IMR-90 (cell line): ENCODE measurements around the gene HTR3E. TPM values are rescaled to one million over a fixed set of nuclear protein-coding genes. Genes with fewer than 3 reads are reported as not detected.

ENCODE experiments used
- ATAC-seq: fragments of 200-7000 bp; cut with Tn5 transposase; 2 replicates; pipeline ENCODE4 v1.9.1; 2020; ENCODE audit warnings: low read depth, mild to moderate bottlenecking, moderate library complexity
- BruUV-seq: library from RNA; stranded (reverse); fragments of 400-500 nt; replicated peaks from 2 replicates; lab custom pipeline; 2021; lab: Mats Ljungman, UMichigan
- CTCF ChIA-PET: fragments of 300-600 bp; formaldehyde crosslinking; extraction: SDS; loops from one replicate; lab custom pipeline; 2021; ENCODE audit warnings: antibody characterized with exemption; lab: Yijun Ruan, JAX
- POLR2A ChIA-PET: fragments of 300-600 bp; sonication (Branson Sonifier 250); formaldehyde crosslinking; loops from one replicate; lab custom pipeline; 2022; ENCODE audit warnings: antibody characterized with exemption; ENCODE audit not compliant: unreplicated experiment; lab: Charles Lee
- DNase-seq: peaks from one replicate; pipeline ENCODE4 v3.0.0; 2013
- H2AFZ ChIP-seq: replicated peaks from 2 replicates; pipeline ENCODE3; 2013; ENCODE audit warnings: low read length, mild to moderate bottlenecking; ENCODE audit not compliant: poor library complexity
- H2AK5ac ChIP-seq: 2 replicates; pipeline ENCODE4 v1.6.1; 2013; ENCODE audit warnings: low read depth, low read length, inconsistent platforms
- H2AK9ac ChIP-seq: replicated peaks from 2 replicates; pipeline ENCODE3; 2013; ENCODE audit warnings: mild to moderate bottlenecking, low read depth, low read length, moderate library complexity; ENCODE audit not compliant: poor library complexity
- H2BK120ac ChIP-seq: 2 replicates; pipeline ENCODE4 v1.6.1; 2013; ENCODE audit warnings: low read depth, low read length, inconsistent platforms
- H2BK15ac ChIP-seq: 3 replicates; pipeline ENCODE4 v1.6.1; 2013; ENCODE audit warnings: low read depth, low read length, inconsistent platforms
- H2BK20ac ChIP-seq: 2 replicates; pipeline ENCODE4 v1.6.1; 2013; ENCODE audit warnings: low read depth, mild to moderate bottlenecking, inconsistent platforms, low read length, moderate library complexity
- H2BK5ac ChIP-seq: 2 replicates; pipeline ENCODE4 v1.6.1; 2013; ENCODE audit warnings: mild to moderate bottlenecking, low read depth, low read length, inconsistent platforms; ENCODE audit not compliant: poor library complexity, severe bottlenecking
- H3K14ac ChIP-seq: replicated peaks from 2 replicates; pipeline ENCODE4 v1.6.1; 2013; ENCODE audit warnings: low read depth, low read length, inconsistent platforms
- H3K18ac ChIP-seq: 2 replicates; pipeline ENCODE4 v1.6.1; 2013; ENCODE audit warnings: low read depth, low read length, control low read depth
- H3K23ac ChIP-seq: 2 replicates; pipeline ENCODE4 v1.6.1; 2013; ENCODE audit warnings: low read depth, low read length, inconsistent platforms
- H3K27ac ChIP-seq: 2 replicates; pipeline ENCODE4 v1.5.1; 2013; ENCODE audit warnings: mild to moderate bottlenecking, control low read depth, low read length; ENCODE audit not compliant: insufficient read depth
- H3K27me3 ChIP-seq: 2 replicates; pipeline ENCODE4 v1.6.1; 2013; ENCODE audit warnings: low read length; ENCODE audit not compliant: control insufficient read depth, insufficient read depth
- H3K36me3 ChIP-seq: 2 replicates; pipeline ENCODE4 v1.6.1; 2013; ENCODE audit warnings: low read length, mixed read lengths; ENCODE audit not compliant: control insufficient read depth, insufficient read depth
- H3K4ac ChIP-seq: 2 replicates; pipeline ENCODE4 v1.6.1; 2013; ENCODE audit warnings: low read depth, low read length, inconsistent platforms
- H3K4me1 ChIP-seq: 2 replicates; pipeline ENCODE4 v1.6.1; 2013; ENCODE audit warnings: low read length, mixed read lengths; ENCODE audit not compliant: control insufficient read depth, insufficient read depth
- H3K4me2 ChIP-seq: 2 replicates; pipeline ENCODE4 v1.6.1; 2013; ENCODE audit warnings: low read depth, mild to moderate bottlenecking, control low read depth, low read length, moderate library complexity
- H3K4me3 ChIP-seq: 2 replicates; pipeline ENCODE4 v1.5.1; 2013; ENCODE audit warnings: low read depth, mild to moderate bottlenecking, control low read depth, low read length, moderate library complexity; ENCODE audit not compliant: insufficient read depth
- H3K56ac ChIP-seq: 2 replicates; pipeline ENCODE4 v1.6.1; 2013; ENCODE audit warnings: low read length, inconsistent platforms; ENCODE audit not compliant: insufficient read depth; ENCODE audit errors: extremely low read depth
- H3K79me1 ChIP-seq, 2 experiments: 2 replicates each; pipeline ENCODE4 v1.6.1; 2013; ENCODE audit warnings: low read length in 2 of 2, inconsistent platforms in 1 of 2, low read depth in 1 of 2
- H3K9ac ChIP-seq: 2 replicates; pipeline ENCODE4 v1.6.1; 2013; ENCODE audit warnings: low read depth, low read length, control low read depth
- H3K9me1 ChIP-seq: 2 replicates; pipeline ENCODE4 v1.6.1; 2013; ENCODE audit warnings: low read length, inconsistent platforms; ENCODE audit not compliant: insufficient read depth
- H3K9me3 ChIP-seq: 2 replicates; pipeline ENCODE4 v1.6.1; 2013; ENCODE audit warnings: low read length; ENCODE audit not compliant: control insufficient read depth, insufficient read depth
- H4K20me1 ChIP-seq: 2 replicates; pipeline ENCODE4 v1.6.1; 2013; ENCODE audit warnings: low read length, inconsistent platforms; ENCODE audit not compliant: insufficient read depth
- H4K5ac ChIP-seq: 2 replicates; pipeline ENCODE4 v1.6.1; 2013; ENCODE audit warnings: mild to moderate bottlenecking, low read depth, low read length, control low read depth
- H4K8ac ChIP-seq, 2 experiments: 2 replicates each; pipeline ENCODE4 v1.6.1; 2013; ENCODE audit warnings: low read depth in 2 of 2, low read length in 2 of 2, control low read depth in 1 of 2, inconsistent platforms in 1 of 2
- H4K91ac ChIP-seq: 2 replicates; pipeline ENCODE4 v1.6.1; 2013; ENCODE audit warnings: low read depth, low read length, inconsistent platforms; ENCODE audit not compliant: insufficient read depth
- BHLHE40 ChIP-seq: fragments of 150-350 bp; IDR thresholded peaks from 2 replicates; pipeline ENCODE4 v1.6.1; 2016; ENCODE audit warnings: mild to moderate bottlenecking, low read depth, low read length
- CEBPB ChIP-seq: IDR thresholded peaks from 2 replicates; pipeline ENCODE4 v1.6.1; 2012; ENCODE audit warnings: low read depth, low read length, improper control_type of control experiment
- CHD1 ChIP-seq: IDR thresholded peaks from 2 replicates; pipeline ENCODE4 v1.6.1; 2012; ENCODE audit warnings: low read depth, low read length, improper control_type of control experiment
- CTCF ChIP-seq: conservative IDR thresholded peaks from 2 replicates; pipeline ENCODE4 v1.5.1; 2012; ENCODE audit warnings: mild to moderate bottlenecking, low read depth, low read length, improper control_type of control experiment
- FOS ChIP-seq: fragments of 150-350 bp; IDR thresholded peaks from 2 replicates; pipeline ENCODE4 v1.6.1; 2016; ENCODE audit warnings: low read depth, low read length
- MAFK ChIP-seq: IDR thresholded peaks from 2 replicates; pipeline ENCODE4 v1.6.1; 2012; ENCODE audit warnings: low read depth, low read length, improper control_type of control experiment
- MAZ ChIP-seq: IDR thresholded peaks from 2 replicates; pipeline ENCODE4 v1.6.1; 2012; ENCODE audit warnings: low read depth, mild to moderate bottlenecking, low read length, improper control_type of control experiment, moderate library complexity, borderline replicate concordance
- MXI1 ChIP-seq: IDR thresholded peaks from 2 replicates; pipeline ENCODE4 v1.6.1; 2012; ENCODE audit warnings: low read depth, mild to moderate bottlenecking, low read length, moderate library complexity, borderline replicate concordance
- NFE2L2 ChIP-seq: fragments of 150-350 bp; IDR thresholded peaks from 2 replicates; pipeline ENCODE4 v1.6.1; 2016; ENCODE audit warnings: low read depth, mild to moderate bottlenecking, low read length
- POLR2A ChIP-seq: IDR thresholded peaks from 2 replicates; pipeline ENCODE4 v1.6.1; 2012; ENCODE audit warnings: mild to moderate bottlenecking, low read depth, low read length
- RAD21 ChIP-seq: IDR thresholded peaks from 2 replicates; pipeline ENCODE4 v1.6.1; 2012; ENCODE audit warnings: low read length, improper control_type of control experiment
- RCOR1 ChIP-seq: IDR thresholded peaks from 2 replicates; pipeline ENCODE4 v1.6.1; 2012; ENCODE audit warnings: mild to moderate bottlenecking, low read length, improper control_type of control experiment; ENCODE audit not compliant: insufficient replicate concordance
- RFX5 ChIP-seq: IDR thresholded peaks from 2 replicates; pipeline ENCODE4 v1.8.0; 2012; ENCODE audit warnings: low read depth, mild to moderate bottlenecking, low read length, moderate library complexity
- SMC3 ChIP-seq: fragments of 150-350 bp; IDR thresholded peaks from 2 replicates; pipeline ENCODE4 v1.6.1; 2016; ENCODE audit warnings: low read depth, mild to moderate bottlenecking, antibody characterized with exemption, low read length, moderate library complexity
- WGBS, 2 experiments: methylation state at CpG; one replicate each; pipeline versions ENCODE4 v1.1.5 to v1.1.7; 2013; ENCODE audit warnings: missing lambda C conversion rate in 2 of 2; ENCODE audit not compliant: insufficient read length in 1 of 2; ENCODE audit errors: extremely low coverage in 2 of 2; 5-methylcytosine and 5-hydroxymethylcytosine counted together
- dilution Hi-C: fragments of 300-500 bp; cut with HindIII; formaldehyde crosslinking; loops from one replicate; pipeline ENCODE4 v1.14.3; 2018; ENCODE audit warnings: low sequenced_read_pairs; ENCODE audit not compliant: unreplicated experiment
- in situ Hi-C: fragments of 300-500 bp; cut with MboI; formaldehyde crosslinking; loops from 3 replicates; pipeline ENCODE4 v1.14.3; 2019; ENCODE audit warnings: low sequenced_read_pairs, inconsistent platforms, mixed read lengths
- intact Hi-C: fragments of 100-400 bp; cut with micrococcal nuclease; formaldehyde crosslinking; loops from 2 replicates; pipeline ENCODE4 v1.10.0; 2022
- polyA plus RNA-seq, 3 experiments: library from polyadenylated mRNA; depleted of rRNA; stranded (reverse); fragments of >200 nt; gene quantifications; 2 replicates each; pipeline ENCODE4 v1.2.3, GENCODE V29; 2012; ENCODE audit warnings: low replicate concordance in 1 of 3
- total RNA-seq: library from RNA; depleted of rRNA; stranded (reverse); fragments of >200 nt; gene quantifications from 2 replicates; pipeline ENCODE4 v1.2.3, GENCODE V29; 2012
- TF ChIP-seq, protein P1 (sequence below): fragments of 150-350 bp; IDR thresholded peaks from 2 replicates; pipeline ENCODE4 v1.6.1; 2016; ENCODE audit warnings: low read depth, mild to moderate bottlenecking, low read length, moderate library complexity, borderline replicate concordance
- TF ChIP-seq, protein P2 (sequence below): fragments of 150-350 bp; IDR thresholded peaks from 2 replicates; pipeline ENCODE4 v1.6.1; 2017; ENCODE audit warnings: mild to moderate bottlenecking, antibody characterized with exemption, low read length, low read depth

The HTR3E gene
- total and polyA plus RNA-seq, 2 of the 4 experiments (the other 2 are of a cell fraction): not detected

GRCh38 chr3:184082034-184082433 is 14.8 kb upstream of the HTR3E start:
- Histone ChIP-seq H2BK20ac (no peak overlapping the region), H2BK5ac (no peak overlapping the region), H3K27me3 (peaks cover 15% of the 10 kb centered on the region), H3K9me3 (peaks cover 6% of the 10 kb centered on the region), H3K4me1 (no peaks in the 10 kb centered on the region), H3K9ac (no peak overlapping the region), H2BK120ac (no peak overlapping the region), H2AK5ac (no peak overlapping the region), H3K4ac (no peak overlapping the region), H4K20me1 (no peaks in the 10 kb centered on the region), H3K27ac (no peak overlapping the region), H4K5ac (no peak overlapping the region), H4K91ac (no peak overlapping the region), H3K18ac (no peak overlapping the region), H2BK15ac (no peak overlapping the region), H3K9me1 (no peaks in the 10 kb centered on the region), H2AK9ac (no peak overlapping the region), H3K4me2 (no peak overlapping the region), H4K8ac (no peak overlapping the region), H3K4me3 (no peak overlapping the region), H3K79me1 (no peaks in the 10 kb centered on the region), H3K23ac (no peak overlapping the region), H2AFZ (no peak overlapping the region), H3K36me3 (no peaks in the 10 kb centered on the region), H3K14ac (no peak overlapping the region), H3K56ac (no peak overlapping the region)
- BruUV-seq: no TSS peak
- ChIA-PET POLR2A (no interaction called here), CTCF (no interaction called here)
- intact Hi-C loops: no loop called here
- 89% methylated on average over 3 of the region's 10 CpGs; no CpG with 5 or more reads in 1 of the 2 experiments for WGBS, 2 experiments
- in situ Hi-C loops: no loop called here
- dilution Hi-C loops: no loop called here
- no peak for TF ChIP-seq CEBPB
- TF ChIP-seq CTCF: no peak
- no peak for TF ChIP-seq RFX5
- TF ChIP-seq RCOR1: no peak
- TF ChIP-seq NFE2L2: no peak
- no peak for TF ChIP-seq CHD1
- TF ChIP-seq MAZ: no peak
- TF ChIP-seq, protein P1, sequence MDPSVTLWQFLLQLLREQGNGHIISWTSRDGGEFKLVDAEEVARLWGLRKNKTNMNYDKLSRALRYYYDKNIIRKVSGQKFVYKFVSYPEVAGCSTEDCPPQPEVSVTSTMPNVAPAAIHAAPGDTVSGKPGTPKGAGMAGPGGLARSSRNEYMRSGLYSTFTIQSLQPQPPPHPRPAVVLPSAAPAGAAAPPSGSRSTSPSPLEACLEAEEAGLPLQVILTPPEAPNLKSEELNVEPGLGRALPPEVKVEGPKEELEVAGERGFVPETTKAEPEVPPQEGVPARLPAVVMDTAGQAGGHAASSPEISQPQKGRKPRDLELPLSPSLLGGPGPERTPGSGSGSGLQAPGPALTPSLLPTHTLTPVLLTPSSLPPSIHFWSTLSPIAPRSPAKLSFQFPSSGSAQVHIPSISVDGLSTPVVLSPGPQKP: no peak
- TF ChIP-seq POLR2A: no peak
- TF ChIP-seq SMC3: no peak
- no peak for TF ChIP-seq FOS
- no peak for TF ChIP-seq MAFK
- TF ChIP-seq, protein P2, sequence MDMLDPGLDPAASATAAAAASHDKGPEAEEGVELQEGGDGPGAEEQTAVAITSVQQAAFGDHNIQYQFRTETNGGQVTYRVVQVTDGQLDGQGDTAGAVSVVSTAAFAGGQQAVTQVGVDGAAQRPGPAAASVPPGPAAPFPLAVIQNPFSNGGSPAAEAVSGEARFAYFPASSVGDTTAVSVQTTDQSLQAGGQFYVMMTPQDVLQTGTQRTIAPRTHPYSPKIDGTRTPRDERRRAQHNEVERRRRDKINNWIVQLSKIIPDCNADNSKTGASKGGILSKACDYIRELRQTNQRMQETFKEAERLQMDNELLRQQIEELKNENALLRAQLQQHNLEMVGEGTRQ: no peak
- no peak for TF ChIP-seq MXI1
- no peak for TF ChIP-seq RAD21
- no peak for TF ChIP-seq BHLHE40
- ATAC-seq (no peak), DNase-seq (no peak)
